Muscle of leg (tissue), 11 donors: Measurements from ENCODE around the gene ARHGEF10L. TPM values are rescaled to one million over a fixed set of nuclear protein-coding genes. Genes with fewer than 3 reads are reported as not detected.

Source experiments
- DNase-seq: peaks from one replicate; pipeline ENCODE4 v3.0.0; 2013
- H3K27ac ChIP-seq: one replicate; pipeline ENCODE4 v1.5.1; 2013; ENCODE audit warnings: mild to moderate bottlenecking, low read length, control low read depth
- H3K27me3 ChIP-seq: one replicate; pipeline ENCODE4 v1.6.1; 2013; ENCODE audit warnings: low read length; ENCODE audit not compliant: control insufficient read depth, insufficient read depth
- H3K36me3 ChIP-seq: one replicate; pipeline ENCODE4 v1.6.1; 2013; ENCODE audit warnings: low read length; ENCODE audit not compliant: control insufficient read depth, insufficient read depth
- H3K4me1 ChIP-seq: one replicate; pipeline ENCODE4 v1.6.1; 2013; ENCODE audit warnings: low read length; ENCODE audit not compliant: control insufficient read depth, insufficient read depth
- H3K4me3 ChIP-seq: one replicate; pipeline ENCODE4 v1.5.1; 2013; ENCODE audit warnings: low read length, control low read depth
- H3K9me3 ChIP-seq: replicated peaks from 2 replicates; pipeline ENCODE4 v1.6.1; 2013; ENCODE audit warnings: low read depth, low read length; ENCODE audit not compliant: control insufficient read depth
- WGBS: methylation state at CpG from one replicate; pipeline ENCODE4 v1.1.5; 2013; ENCODE audit warnings: missing lambda C conversion rate; ENCODE audit not compliant: insufficient coverage; 5-methylcytosine and 5-hydroxymethylcytosine counted together
- polyA plus RNA-seq, 8 donors: library from polyadenylated mRNA; unstranded; fragments of 120-200 nt; gene quantifications; one replicate each; pipeline versions ENCODE4 v1.2.1 to v1.2.3, GENCODE V29; 2013; ENCODE audit warnings: inconsistent platforms in 1 of 8, low replicate concordance in 1 of 8; ENCODE audit not compliant: insufficient read length in 8 of 8, insufficient read depth in 1 of 8
- total RNA-seq: library from RNA; stranded (reverse); fragments of 120-200 nt; gene quantifications from one replicate; pipeline ENCODE4 v1.2.4, GENCODE V29; 2013

The ARHGEF10L gene
- total and polyA plus RNA-seq, 9 donors, result 14.1 to 24.5 (median 22.4) TPM

DNA sequence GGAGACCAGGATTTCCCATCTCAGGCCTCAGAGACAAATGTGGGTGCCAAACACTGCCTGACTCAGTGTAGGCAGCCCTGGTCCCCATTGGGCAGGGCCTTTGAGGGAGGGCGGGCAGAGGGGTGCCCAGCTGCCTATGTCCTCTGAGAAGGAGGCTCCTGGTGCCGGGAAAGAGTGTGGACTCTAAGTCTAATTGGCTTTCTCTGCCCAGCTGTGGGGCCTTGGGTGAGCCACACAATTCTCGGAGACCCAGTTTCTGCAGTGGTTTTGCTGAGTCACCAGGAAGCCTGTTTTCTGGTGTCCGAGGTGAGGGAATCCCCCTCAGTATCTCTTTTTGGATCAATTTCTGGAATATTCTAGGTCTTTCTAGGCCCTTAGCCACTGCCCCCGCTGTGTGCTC is 180.4 kb downstream of the ARHGEF10L start:
- Histone ChIP-seq H3K4me3 (no peak overlapping the region), H3K9me3 (no peaks in the 10 kb centered on the region), H3K4me1 (no peaks in the 10 kb centered on the region), H3K27me3 (peaks cover 4% of the 10 kb centered on the region), H3K27ac (no peak overlapping the region), H3K36me3 (no peaks in the 10 kb centered on the region)
- DNase-seq, result no peak
- 81% methylated on average over 3 of the region's 5 CpGs for WGBS

GRCh38 chr1:17721444-17721843 is 181.9 kb downstream of the ARHGEF10L start:
- no CpG with 5 or more reads among the region's 2 CpGs for WGBS
- no peak for DNase-seq
- Histone ChIP-seq H3K4me3 (no peak overlapping the region), H3K27ac (no peak overlapping the region), H3K9me3 (no peaks in the 10 kb centered on the region), H3K36me3 (no peaks in the 10 kb centered on the region), H3K4me1 (no peaks in the 10 kb centered on the region), H3K27me3 (peaks cover 2% of the 10 kb centered on the region)

GRCh38 chr1:17723684-17724083 is 184.2 kb downstream of the ARHGEF10L start:
- Histone ChIP-seq H3K27me3 (peaks cover 5% of the 10 kb centered on the region), H3K4me1 (no peaks in the 10 kb centered on the region), H3K27ac (no peak overlapping the region), H3K9me3 (no peaks in the 10 kb centered on the region), H3K4me3 (no peak overlapping the region), H3K36me3 (no peaks in the 10 kb centered on the region)
- no peak for DNase-seq
- 43% methylated on average over 1 of the region's 6 CpGs for WGBS

DNA sequence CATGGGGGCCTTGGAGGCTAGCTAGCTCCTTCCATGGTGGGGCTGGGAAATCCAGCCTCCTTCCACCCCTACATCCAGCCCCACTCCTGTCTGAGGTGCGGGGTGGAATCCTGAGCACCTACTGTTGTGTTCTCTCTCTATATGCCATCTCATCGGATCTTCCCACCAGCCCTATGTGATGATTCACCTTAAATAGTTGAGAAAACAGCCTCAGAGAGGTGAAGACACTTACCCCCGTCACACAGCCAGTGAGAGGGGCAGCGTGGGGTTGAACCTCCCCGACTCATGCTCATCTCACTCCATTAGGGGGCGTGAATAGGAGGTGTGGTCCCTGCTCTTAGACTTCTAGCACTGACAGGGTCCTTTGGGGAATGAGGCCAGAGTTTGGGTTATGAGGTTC is 184.7 kb downstream of the ARHGEF10L start:
- Histone ChIP-seq H3K36me3 (no peaks in the 10 kb centered on the region), H3K4me3 (no peak overlapping the region), H3K4me1 (no peaks in the 10 kb centered on the region), H3K27ac (no peak overlapping the region), H3K9me3 (no peaks in the 10 kb centered on the region), H3K27me3 (peaks cover 5% of the 10 kb centered on the region)
- no peak for DNase-seq
- 60% methylated on average over 1 of the region's 6 CpGs for WGBS

DNA sequence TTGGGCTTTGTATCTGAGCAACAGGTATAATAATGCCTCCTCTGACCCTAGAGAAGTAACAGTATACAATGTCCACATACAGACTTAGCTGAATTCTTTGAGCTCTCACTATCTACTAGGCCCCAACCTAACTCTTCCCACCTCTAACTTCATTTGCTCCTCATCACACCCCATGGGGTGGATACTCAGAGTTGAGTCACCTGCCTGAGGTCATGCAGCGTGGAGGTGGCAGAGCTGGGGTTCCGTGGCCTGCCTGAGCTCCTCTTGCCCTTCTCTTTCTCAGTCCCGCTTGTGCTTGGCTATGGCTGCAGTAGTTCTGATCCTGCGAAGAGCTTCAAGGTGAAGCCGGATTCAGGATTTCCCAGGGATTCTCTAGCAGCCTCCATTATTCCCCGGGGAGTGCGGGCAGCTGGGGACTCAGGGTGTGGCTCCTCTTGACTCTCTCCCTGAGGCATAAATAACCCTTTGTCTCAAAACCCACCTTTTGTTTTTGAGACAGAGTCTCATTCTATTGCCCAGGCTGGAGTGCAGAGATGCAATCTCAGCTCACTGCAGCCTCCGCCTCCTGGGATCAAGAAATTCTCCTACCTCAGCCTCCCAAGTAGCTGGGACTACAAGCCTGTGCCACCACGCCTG is 185.7 kb downstream of the ARHGEF10L start:
- Histone ChIP-seq H3K27me3 (peaks cover 9% of the 10 kb centered on the region), H3K9me3 (no peaks in the 10 kb centered on the region), H3K36me3 (no peaks in the 10 kb centered on the region), H3K4me3 (no peak overlapping the region), H3K27ac (no peak overlapping the region), H3K4me1 (no peaks in the 10 kb centered on the region)
- no peak for DNase-seq
- 89% methylated on average over 7 of the region's 9 CpGs for WGBS

DNA sequence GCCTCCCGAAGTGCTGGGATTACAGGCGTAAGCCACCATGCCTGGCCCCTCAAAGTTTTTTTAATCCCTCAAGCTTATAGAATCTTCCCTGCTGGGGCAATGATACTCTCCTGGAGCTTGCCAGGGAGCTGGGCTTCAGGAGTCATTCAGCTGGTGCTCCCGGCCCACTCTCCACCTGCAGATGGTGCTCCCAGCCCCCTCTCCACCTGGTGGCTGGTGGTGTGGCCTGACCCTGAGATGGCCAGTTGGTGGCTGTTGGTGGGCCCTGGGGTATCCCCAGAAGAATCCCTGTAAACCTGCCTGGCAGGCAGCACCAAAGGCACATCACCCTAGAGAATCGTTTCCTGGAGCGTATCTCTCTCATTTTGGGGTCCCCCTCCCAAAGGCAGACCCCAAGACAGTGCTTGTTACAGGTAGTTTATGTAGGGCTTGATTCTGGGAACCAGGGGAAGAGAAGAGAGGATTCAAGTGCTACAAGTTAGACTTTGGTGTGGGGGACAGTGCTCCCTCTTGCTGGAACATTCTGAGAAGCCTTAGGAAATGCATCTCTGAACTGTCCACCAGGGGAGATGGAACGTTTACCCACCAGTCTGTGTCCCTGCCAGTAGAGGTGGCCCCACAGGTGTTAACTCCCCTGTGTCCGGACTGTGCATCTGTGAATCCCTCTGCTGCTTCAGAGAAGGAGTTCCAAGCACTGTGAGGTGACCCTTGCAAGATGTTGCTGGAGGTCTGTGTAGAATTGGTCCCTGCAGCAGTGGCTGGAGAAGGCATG is 186.5 kb downstream of the ARHGEF10L start:
- WGBS, result 67% methylated on average over 5 of the region's 7 CpGs
- H3K27ac ChIP-seq, result no peak overlapping the region
- no peak for DNase-seq
- H3K4me1 ChIP-seq, result no peaks in the 10 kb centered on the region
- no peak overlapping the region for H3K4me3 ChIP-seq
- H3K36me3 ChIP-seq, result no peaks in the 10 kb centered on the region
- no peaks in the 10 kb centered on the region for H3K9me3 ChIP-seq
- H3K27me3 ChIP-seq, result peaks cover 9% of the 10 kb centered on the region

DNA sequence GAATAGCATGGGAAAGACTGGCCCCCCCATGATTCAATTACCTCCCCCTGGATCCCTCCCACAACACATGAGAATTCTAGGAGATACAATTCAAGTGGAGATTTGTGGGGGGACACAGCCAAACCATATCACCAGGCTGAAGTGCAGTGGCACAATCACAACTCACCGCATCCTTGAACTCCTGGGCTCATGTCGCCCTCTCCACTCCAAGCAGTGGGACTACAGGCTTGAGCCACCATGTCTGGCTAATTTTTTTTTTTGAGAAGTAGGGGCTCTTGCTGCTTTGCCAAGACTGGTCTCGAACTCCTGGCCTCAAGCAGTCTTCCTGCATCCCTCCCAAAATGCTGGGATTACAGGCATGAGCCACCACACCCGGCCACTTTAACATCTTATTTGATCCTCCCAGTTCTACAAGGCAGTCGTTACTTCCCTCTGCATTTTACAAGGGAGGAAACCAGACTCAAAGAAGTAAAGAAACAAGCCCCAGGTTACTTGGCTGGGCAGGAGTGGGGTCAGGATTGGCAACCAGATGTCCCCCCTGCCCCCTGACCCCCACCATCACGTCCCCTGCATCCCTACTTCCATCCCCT is 188.7 kb downstream of the ARHGEF10L start:
- no peak for DNase-seq
- Histone ChIP-seq H3K9me3 (no peaks in the 10 kb centered on the region), H3K27me3 (peaks cover 7% of the 10 kb centered on the region)

DNA sequence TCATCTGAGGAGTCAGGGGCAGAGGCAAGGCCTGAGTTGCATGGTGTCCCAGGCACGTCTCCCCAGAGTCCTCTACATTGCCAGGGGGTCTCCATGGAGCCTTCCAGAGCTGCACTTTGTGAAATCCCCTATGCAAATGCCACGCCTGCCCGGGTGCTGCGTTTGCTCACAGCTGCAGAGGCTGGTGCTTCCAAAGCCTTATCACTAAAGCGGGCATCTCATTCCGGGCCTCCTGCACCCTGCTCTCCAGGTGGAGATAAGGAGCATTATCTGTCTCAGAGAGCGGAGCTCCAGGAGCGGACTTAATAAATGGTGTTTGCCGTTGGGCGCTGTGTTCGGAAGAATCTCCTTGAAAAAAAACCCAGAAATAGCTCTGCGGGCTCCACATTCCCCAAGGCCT is 189.8 kb downstream of the ARHGEF10L start:
- 81% methylated on average over 12 of the region's 12 CpGs for WGBS
- no peak overlapping the region for H3K4me3 ChIP-seq

More for the DNA sequence above, 188.7 kb downstream of the ARHGEF10L start:
- Histone ChIP-seq H3K36me3 (no peaks in the 10 kb centered on the region), H3K4me1 (no peaks in the 10 kb centered on the region), H3K4me3 (no peak overlapping the region), H3K27ac (no peak overlapping the region)
- 68% methylated on average over 4 of the region's 6 CpGs for WGBS

DNA sequence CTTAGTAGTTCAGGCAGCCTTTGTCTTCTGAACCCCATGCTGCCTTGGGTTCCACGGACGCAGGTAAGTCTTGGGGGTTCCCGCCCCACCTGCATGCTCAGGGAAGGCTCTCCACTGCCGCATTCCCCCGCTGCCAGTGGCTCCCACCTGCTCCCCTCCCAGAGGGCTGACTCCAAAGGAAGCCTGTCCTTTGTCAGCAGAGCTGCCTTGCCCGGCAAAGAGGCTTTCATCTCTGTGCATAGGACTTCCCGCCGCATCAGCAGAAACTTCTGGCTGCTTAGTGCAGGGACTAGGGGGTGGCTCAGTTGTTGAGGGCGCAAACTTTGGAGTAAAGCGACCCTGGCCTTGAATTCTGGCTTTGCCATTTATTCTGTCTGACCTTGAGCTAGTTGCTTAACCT is 190.4 kb downstream of the ARHGEF10L start:
- H3K4me3 ChIP-seq, result no peak overlapping the region
- no peaks in the 10 kb centered on the region for H3K36me3 ChIP-seq
- H3K27me3 ChIP-seq, result peaks cover 9% of the 10 kb centered on the region
- H3K27ac ChIP-seq, result no peak overlapping the region
- no peaks in the 10 kb centered on the region for H3K9me3 ChIP-seq
- WGBS, result 57% methylated on average over 6 of the region's 10 CpGs
- no peaks in the 10 kb centered on the region for H3K4me1 ChIP-seq
- DNase-seq, result no peak

More for the DNA sequence above, 189.8 kb downstream of the ARHGEF10L start:
- no peaks in the 10 kb centered on the region for H3K36me3 ChIP-seq
- peaks cover 9% of the 10 kb centered on the region for H3K27me3 ChIP-seq
- no peak for DNase-seq
- no peaks in the 10 kb centered on the region for H3K9me3 ChIP-seq
- no peaks in the 10 kb centered on the region for H3K4me1 ChIP-seq
- no peak overlapping the region for H3K27ac ChIP-seq

DNA sequence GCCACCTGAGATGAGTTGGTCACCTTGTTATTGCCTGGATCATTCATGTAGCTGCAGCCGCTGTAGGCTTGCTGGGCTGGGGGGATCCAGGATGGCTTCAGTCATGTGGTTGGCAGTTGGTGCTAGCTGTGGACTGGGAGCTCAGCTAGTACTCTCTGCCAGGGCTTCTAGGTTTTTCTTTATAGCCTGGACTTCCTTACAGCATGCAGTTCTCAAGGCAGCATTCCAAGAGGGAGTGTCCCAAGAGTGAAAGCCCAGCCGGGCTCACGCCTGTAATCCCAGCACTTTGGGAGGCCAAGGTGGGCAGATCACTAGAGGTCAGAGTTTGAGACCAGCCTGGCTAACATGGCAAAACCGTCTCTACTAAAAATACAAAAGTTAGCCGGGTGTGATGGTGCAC is 192.0 kb downstream of the ARHGEF10L start:
- H3K4me3 ChIP-seq, result no peak overlapping the region
- no peaks in the 10 kb centered on the region for H3K4me1 ChIP-seq
- DNase-seq, result no peak
- no peaks in the 10 kb centered on the region for H3K36me3 ChIP-seq
- no peak overlapping the region for H3K27ac ChIP-seq
- 37% methylated on average over 3 of the region's 5 CpGs for WGBS
- peaks cover 9% of the 10 kb centered on the region for H3K27me3 ChIP-seq
- no peaks in the 10 kb centered on the region for H3K9me3 ChIP-seq
